AG10803 (cell line): ENCODE results near the gene CDC42BPG.

Experiments
- DNase-seq: peaks from one replicate; pipeline ENCODE4 v3.0.0; 2010; ENCODE audit warnings: low read depth
- H3K4me3 ChIP-seq: 2 replicates; pipeline ENCODE4 v1.5.1; 2011; ENCODE audit warnings: mild to moderate bottlenecking, low read length, control low read depth
- CTCF ChIP-seq: conservative IDR thresholded peaks from 2 replicates; pipeline ENCODE4 v1.5.1; 2011; ENCODE audit warnings: mild to moderate bottlenecking, low read length, control low read depth, inconsistent platforms

CDC42BPG gene

GRCh38 chr11:64845129-64845775, 799 bp upstream of the CDC42BPG start:
- no peak overlapping the region for H3K4me3 ChIP-seq
- no peak for TF ChIP-seq CTCF
- DNase-seq, result no peak

GRCh38 chr11:64843686-64844329, 645 bp downstream of the CDC42BPG start:
- TF ChIP-seq CTCF, result no peak

DNA sequence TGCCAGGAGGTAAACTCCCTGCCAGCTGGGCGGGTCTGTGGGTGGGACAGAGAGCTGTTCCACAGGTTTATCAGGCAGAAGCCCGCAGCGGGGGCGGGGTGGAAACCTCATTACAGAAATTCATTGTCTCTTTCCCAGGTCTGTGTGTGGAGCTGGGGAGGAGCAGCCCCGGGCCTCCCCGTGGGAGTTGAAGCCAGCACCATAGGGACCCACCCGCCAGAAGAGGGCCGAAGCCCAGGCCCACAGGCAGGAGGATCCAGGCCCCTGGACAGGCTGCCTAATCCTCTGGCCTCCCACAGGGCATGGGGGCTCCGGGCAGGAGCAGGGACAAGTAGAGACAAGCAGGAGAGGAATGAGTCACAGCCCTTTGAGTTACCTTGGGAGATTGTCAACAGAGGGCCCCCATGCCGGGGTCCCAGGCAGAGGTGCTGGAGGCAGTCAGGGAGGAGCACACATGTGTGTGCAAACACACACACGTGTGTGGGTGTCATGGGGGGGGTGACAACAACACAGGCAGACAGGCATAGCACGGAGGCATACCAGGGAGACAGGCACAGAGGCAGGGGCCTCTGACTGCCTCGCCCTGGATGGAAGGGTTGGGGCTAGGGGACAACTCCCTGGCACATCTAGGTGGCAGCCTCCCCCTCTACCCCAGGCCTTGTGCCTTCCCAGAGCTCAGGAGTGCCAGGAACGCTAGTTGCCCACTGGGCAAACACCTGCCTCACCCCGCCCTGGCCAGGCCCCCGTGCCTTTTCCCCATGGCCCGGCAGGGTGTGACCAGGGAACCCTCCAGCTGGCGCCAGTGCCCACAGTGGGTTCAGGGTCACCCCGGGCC, 1.4 kb downstream of the CDC42BPG start:
- H3K4me3 ChIP-seq, result no peak overlapping the region
- no peak for DNase-seq
- TF ChIP-seq CTCF, result no peak

More at GRCh38 chr11:64843686-64844329, 645 bp downstream of the CDC42BPG start:
- H3K4me3 ChIP-seq, result no peak overlapping the region
- no peak for DNase-seq

- H3K4me3 ChIP-seq, result no peak overlapping the region
- no peak for DNase-seq
- TF ChIP-seq CTCF, result no peak
Measured at GRCh38 chr11:64842366-64842759, 2.1 kb downstream of the CDC42BPG start.

- no peak overlapping the region for H3K4me3 ChIP-seq
- TF ChIP-seq CTCF, result no peak
- DNase-seq, result no peak
Measured at GRCh38 chr11:64841592-64842365, 2.7 kb downstream of the CDC42BPG start.

DNA sequence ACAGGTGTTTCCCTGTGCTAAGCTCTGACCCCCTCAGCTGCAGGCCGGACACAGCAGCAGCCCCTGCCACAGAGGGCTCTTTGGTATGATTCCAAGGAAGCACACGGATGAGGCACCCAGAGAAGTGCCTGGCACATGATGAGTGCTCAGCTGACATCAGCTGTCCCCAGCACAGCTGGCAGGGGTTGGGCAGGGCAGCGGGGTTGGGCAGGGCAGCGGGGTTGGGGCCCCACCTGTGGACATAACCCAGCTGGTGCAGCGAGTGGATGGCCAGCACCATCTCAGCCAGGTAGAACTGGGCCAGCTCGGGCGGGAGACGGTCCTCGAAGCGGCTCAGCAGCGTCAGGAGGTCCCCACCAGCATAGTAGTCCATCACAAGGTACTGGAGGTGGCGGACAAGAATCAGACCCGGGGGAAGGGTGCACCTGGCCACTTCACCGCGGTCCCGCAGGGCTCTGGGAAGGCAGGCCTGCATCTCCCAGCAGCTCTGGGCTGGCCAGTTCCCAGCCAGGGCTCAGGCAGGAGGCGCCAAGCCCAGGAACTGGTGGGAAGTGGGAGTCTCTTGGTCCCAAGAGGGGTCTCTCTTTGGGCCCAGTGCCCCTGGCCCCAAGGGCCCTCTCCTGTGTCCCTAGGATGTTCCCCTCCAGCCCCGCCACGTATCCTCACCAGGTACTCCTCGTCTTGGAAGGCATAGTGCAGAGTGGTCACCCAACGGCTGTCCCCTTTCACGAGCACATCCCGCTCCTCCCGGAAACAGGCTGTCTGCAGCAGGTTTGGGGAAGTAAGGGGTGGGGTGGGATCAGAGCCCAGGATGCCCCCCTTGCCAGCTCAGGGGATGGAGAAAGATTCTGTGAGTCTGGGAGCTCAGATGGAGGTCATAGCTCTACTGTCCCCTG, 4.3 kb downstream of the CDC42BPG start:
- H3K4me3 ChIP-seq, result no peak overlapping the region
- DNase-seq, result no peak
- no peak for TF ChIP-seq CTCF
